Adrenal gland (tissue), 12 donors: ENCODE measurements around the gene GALNT7. TPM values are rescaled to one million over a fixed set of nuclear protein-coding genes. Genes with fewer than 3 reads are reported as not detected.

Experiments
- DNase-seq, 7 donors: peaks; one replicate each; pipeline ENCODE4 v3.0.0-alpha.2; 2019 to 2020
- H3K27ac ChIP-seq, 5 donors: fragments of 200-600 bp; sonication (generic) in 4 of 5; 1 replicate in 3 of 5; 2 replicates in 2 of 5; pipeline versions ENCODE4 v1.5.1 to v1.8.0; 2016 to 2020; ENCODE audit warnings: mild to moderate bottlenecking in 1 of 5
- H3K27me3 ChIP-seq: fragments of 200-600 bp; 2 replicates; pipeline ENCODE4 v1.8.0; 2021
- H3K36me3 ChIP-seq, 2 donors: fragments of 200-600 bp; replicated peaks in 1 of 2; 1 replicate in 1 of 2; 2 replicates in 1 of 2; pipeline versions ENCODE4 v1.5.1 to v1.8.0; 2018 to 2022
- H3K4me1 ChIP-seq, 2 donors: fragments of 200-600 bp; replicated peaks in 1 of 2; 1 replicate in 1 of 2; 2 replicates in 1 of 2; pipeline versions ENCODE4 v1.5.1 to v1.8.0; 2018 to 2021
- H3K4me3 ChIP-seq, 4 donors: fragments of 200-600 bp; sonication (generic) in 3 of 4; one replicate each; pipeline ENCODE4 v1.5.1; 2016 to 2018
- H3K9me3 ChIP-seq, 3 donors: fragments of 200-600 bp; sonication (generic) in 1 of 3; replicated peaks in 1 of 3; 1 replicate in 2 of 3; 2 replicates in 1 of 3; pipeline versions ENCODE4 v1.5.1 to v1.8.0; 2016 to 2021
- CTCF ChIP-seq, 6 experiments: fragments of 450-650 bp in 4 of 6; fragments of 200-600 bp in 2 of 6; sonication (generic) in 1 of 6; IDR thresholded peaks; 1 replicate in 5 of 6; 2 replicates in 1 of 6; pipeline versions ENCODE4 v1.5.1 to v1.8.0; 2016 to 2021; ENCODE audit warnings: antibody characterized with exemption in 6 of 6, mild to moderate bottlenecking in 2 of 6, moderate library complexity in 1 of 6
- POLR2A ChIP-seq, 2 donors: fragments of 450-650 bp; IDR thresholded peaks; one replicate each; pipeline ENCODE4 v1.6.1; 2017; ENCODE audit warnings: antibody characterized with exemption in 2 of 2, mild to moderate bottlenecking in 2 of 2, moderate library complexity in 1 of 2
- WGBS, 4 donors: extraction: QIAGEN DNeasy Blood & Tissue Kit in 2 of 4; methylation state at CpG; one replicate each; pipeline versions ENCODE4 v1.1.5 to v1.1.7; 2013 to 2017; 5-methylcytosine and 5-hydroxymethylcytosine counted together
- intact Hi-C, 2 donors: fragments of 100-400 bp; cut with DNase I; formaldehyde crosslinking; loops; one replicate each; pipeline versions ENCODE4 v1.14.1 to v1.15.0; 2022 to 2023
- polyA plus RNA-seq, 3 donors: library from polyadenylated mRNA; stranded (reverse); fragments of 200-250 nt in 2 of 3; fragments of 350-450 nt in 1 of 3; fragmentation: Illumina TruSeq in 1 of 3; extraction: RNeasy Lipid Tissue Mini Kit (QIAGEN cat#74804) in 1 of 3; gene quantifications; one replicate each; pipeline ENCODE4 v1.2.3, GENCODE V29; 2013 to 2014
- total RNA-seq, 9 donors: library from RNA; depleted of rRNA in 4 of 9; stranded (reverse); fragments of >200 nt in 4 of 9; fragments of 120-200 nt in 1 of 9; fragmentation: NEBNext Ultra II Directional in 1 of 9; extraction: Animal tissue kit (Norgen Biotek cat#: 25700) in 1 of 9; gene quantifications; one replicate each; pipeline versions ENCODE4 v1.1.0 to v1.2.4, GENCODE V29; 2013 to 2023
- donor health status: healthy with polysubstance abuse.
- donor health status: Bipolar disorder and iron deficiency.
- donor health status: DM: yes; HTN: yes; CAD: no.
- donor health status: DM: no; HTN: no; CAD: no.
- donor health status: DM: no; HTN: no; CAD: no.
- donor health status: DM: yes; HTN: yes; CAD: no.

Gene GALNT7
- total and polyA plus RNA-seq, 12 donors = 4.4 to 21.9 (median 10.3) TPM

- no peak overlapping the region for H3K27ac ChIP-seq
- intact Hi-C loops = no loop called here
- 24 to 34% (median 33%) methylated on average over 1 of the region's 1 CpG for WGBS, 4 donors
- TF ChIP-seq CTCF (IDR thresholded peaks at IDR 0.05) (peak in 5 of 6 experiments; percentile 18 to 37 (median 26)), POLR2A (IDR thresholded peaks at IDR 0.05) (no peak)
- peak in 1 of 7 donors; percentile 10 for DNase-seq
- no peaks in the 10 kb centered on the region for H3K9me3 ChIP-seq
- H3K4me1 ChIP-seq = peaks cover 5 to 6% of the 10 kb centered on the region in 2 donors
- no peaks in the 10 kb centered on the region for H3K36me3 ChIP-seq
- no peak overlapping the region for H3K4me3 ChIP-seq
- H3K27me3 ChIP-seq = no peaks in the 10 kb centered on the region
These were observed 63.3 kb downstream of the GALNT7 start for GRCh38 chr4:173231916-173232315.

GRCh38 chr4:173233857-173234256 is 65.2 kb downstream of the GALNT7 start:
- H3K27me3 ChIP-seq = no peaks in the 10 kb centered on the region
- WGBS, 4 donors = 87 to 95% (median 92%) methylated on average over 5 of the region's 5 CpGs
- H3K9me3 ChIP-seq = no peaks in the 10 kb centered on the region
- intact Hi-C loops = no loop called here
- no peak for TF ChIP-seq CTCF (IDR thresholded peaks at IDR 0.05)
- TF ChIP-seq POLR2A (IDR thresholded peaks at IDR 0.05) = no peak
- H3K4me3 ChIP-seq = no peak overlapping the region
- no peaks in the 10 kb centered on the region for H3K36me3 ChIP-seq
- DNase-seq = no peak
- peaks cover 12 to 20% of the 10 kb centered on the region in 2 donors for H3K4me1 ChIP-seq
- no peak overlapping the region for H3K27ac ChIP-seq

- Histone ChIP-seq H3K36me3 (no peaks in the 10 kb centered on the region), H3K4me1 (peaks cover 19 to 28% of the 10 kb centered on the region in 2 donors), H3K4me3 (no peak overlapping the region), H3K27ac (no peak overlapping the region), H3K9me3 (no peaks in the 10 kb centered on the region), H3K27me3 (no peaks in the 10 kb centered on the region)
- DNase-seq = no peak
- 91 to 97% (median 95%) methylated on average over 3 of the region's 3 CpGs for WGBS, 4 donors
- intact Hi-C loops = no loop called here
- TF ChIP-seq POLR2A (IDR thresholded peaks at IDR 0.05) = no peak
- no peak for TF ChIP-seq CTCF (IDR thresholded peaks at IDR 0.05)
These were observed 66.4 kb downstream of the GALNT7 start for GRCh38 chr4:173235050-173235449.

- H3K4me3 ChIP-seq = no peak overlapping the region
- no peaks in the 10 kb centered on the region for H3K27me3 ChIP-seq
- no peak for DNase-seq
- no peaks in the 10 kb centered on the region for H3K36me3 ChIP-seq
- H3K4me1 ChIP-seq = peaks cover 19 to 28% of the 10 kb centered on the region in 2 donors
- no peaks in the 10 kb centered on the region for H3K9me3 ChIP-seq
- WGBS, 4 donors = 57 to 61% (median 58%) methylated on average over 3 of the region's 3 CpGs
- H3K27ac ChIP-seq = no peak overlapping the region
- intact Hi-C loops = no loop called here
- no peak for TF ChIP-seq POLR2A (IDR thresholded peaks at IDR 0.05)
- no peak for TF ChIP-seq CTCF (IDR thresholded peaks at IDR 0.05)
These were observed 67.7 kb downstream of the GALNT7 start for GRCh38 chr4:173236301-173236700.
